HG03095 (cell line): Measurements from ENCODE around the gene ZNF2.

Source experiments
- ATAC-seq: cut with Tn5 transposase; IDR thresholded peaks from one replicate; pipeline ENCODE4 v1.9.1; 2021; ENCODE audit warnings: moderate library complexity; ENCODE audit not compliant: unreplicated experiment

ZNF2 gene

DNA sequence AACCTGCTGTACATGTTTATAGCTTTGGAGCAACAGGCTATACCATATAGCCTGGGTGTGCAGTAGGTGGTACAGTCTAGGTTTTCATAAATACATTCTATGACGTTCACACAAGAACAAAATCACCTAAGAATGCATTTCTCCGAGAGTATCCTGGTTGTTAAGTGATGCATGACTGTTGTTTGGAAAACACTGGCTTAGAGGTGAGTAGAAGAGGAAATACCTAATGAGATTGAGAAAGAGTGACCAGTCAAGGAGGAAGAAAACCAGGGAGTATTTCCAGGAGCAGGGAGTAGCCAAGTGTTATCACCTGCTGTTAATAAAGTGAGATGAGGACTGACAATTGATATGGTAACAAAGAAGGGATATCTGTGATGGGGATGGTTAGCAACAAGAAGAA is 38.8 kb downstream of the ZNF2 start:
- no peak for ATAC-seq

DNA sequence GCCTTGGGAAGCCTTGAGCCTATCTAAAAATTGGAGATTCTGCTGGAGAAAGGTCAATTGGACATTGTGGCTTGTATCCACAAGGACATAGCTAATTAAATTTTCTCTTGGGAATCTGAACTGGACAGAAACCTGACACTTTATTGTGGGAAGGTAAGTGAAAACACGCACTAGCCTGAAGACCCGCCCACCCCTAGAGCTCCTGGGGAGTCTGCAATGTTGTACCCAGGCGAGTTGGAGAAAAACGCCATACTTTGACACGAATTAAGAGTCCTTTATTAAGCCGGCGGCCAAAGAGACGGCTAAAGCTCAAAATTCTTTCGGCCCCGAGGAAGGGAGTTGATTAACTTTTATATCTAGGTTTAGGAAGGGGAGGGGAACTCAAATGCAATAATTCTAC is 40.5 kb downstream of the ZNF2 start:
- no peak for ATAC-seq

DNA sequence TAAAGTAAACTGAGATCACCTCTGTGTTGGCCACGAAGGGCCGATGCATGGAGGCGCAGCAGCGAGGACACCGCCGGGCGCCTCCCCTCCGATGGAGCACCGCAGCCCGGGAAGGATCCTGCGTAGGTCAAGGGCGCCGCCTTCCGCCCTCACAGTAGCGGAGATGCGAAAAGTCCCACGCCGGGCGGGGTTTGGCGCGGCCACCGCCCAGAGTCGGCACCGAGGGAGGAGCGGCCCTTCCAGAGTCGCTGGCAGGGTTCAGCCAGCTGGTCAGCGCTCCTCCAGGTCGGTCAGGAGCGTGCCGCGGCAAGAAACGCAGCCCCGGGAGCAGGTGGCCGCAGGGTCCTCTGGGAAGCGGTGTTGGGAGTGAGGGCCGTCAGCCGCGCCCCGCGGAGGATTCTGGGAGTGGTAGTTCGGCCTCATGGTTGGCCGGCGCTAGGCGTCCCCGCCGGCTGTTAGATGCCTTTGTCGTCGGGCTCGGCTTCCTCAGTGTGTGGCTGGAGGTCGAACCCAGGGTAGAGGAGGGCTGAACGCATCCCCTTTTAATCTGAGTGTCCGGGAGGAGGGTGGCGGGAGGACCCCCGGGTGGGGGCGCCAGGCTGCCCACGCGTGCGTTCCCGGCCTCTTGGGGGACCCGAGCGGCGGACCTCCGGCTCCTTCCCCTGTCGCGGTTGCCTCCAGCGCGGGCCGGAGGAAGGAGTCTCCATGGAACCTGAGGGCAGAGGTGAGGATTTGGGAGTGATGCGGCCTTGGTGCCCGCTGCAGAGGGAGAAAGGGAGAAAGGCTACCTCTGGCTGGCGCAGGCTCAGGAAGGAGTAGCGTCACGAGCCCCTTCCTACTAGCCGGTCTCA is 41.7 kb downstream of the ZNF2 start, which contains the start of gene ZNF892:
TSS of gene ZNF892 (plus strand) at position 411 of the 851 bp plus-strand sequence. CDS start at position 706, 295 bp downstream.
- ATAC-seq: peak; percentile 95

DNA sequence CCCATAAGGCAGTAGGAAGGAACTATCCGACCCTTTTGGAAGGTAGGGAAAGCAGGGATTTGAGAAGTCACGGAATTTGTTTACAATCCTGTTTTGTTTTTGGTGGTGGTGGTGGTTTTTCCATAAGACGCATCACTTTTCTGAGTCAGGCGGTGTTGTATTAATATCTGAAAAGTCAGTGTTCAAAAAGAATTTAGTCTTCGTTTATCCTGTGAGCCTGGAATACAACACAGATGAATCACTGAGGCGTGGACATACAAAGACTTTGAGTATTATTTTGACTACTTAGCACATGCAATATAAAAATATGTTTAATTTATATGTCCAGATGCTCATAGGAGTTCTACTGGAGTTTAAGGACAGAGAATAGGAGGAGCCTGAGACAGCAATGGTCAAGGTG is 42.5 kb downstream of the ZNF2 start:
- no peak for ATAC-seq

DNA sequence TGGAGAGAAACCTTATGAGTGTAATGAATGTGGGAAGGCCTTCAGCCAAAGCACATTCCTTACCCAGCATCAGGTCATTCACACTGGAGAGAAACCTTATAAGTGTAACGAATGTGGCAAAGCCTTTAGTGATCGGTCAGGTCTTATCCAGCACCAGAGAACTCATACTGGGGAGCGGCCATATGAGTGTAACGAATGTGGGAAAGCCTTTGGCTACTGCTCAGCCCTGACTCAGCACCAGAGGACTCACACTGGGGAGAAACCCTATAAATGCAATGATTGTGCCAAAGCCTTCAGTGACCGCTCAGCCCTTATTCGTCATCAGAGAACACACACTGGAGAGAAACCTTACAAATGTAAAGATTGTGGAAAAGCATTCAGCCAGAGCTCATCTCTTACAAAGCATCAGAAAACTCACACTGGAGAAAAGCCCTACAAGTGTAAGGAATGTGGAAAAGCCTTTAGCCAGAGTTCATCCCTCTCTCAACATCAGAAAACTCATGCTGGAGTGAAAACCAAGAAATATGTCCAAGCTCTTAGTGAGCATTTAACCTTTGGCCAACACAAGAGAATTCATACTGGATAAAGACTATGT is 49.5 kb downstream of the ZNF2 start:
- ATAC-seq: no peak

DNA sequence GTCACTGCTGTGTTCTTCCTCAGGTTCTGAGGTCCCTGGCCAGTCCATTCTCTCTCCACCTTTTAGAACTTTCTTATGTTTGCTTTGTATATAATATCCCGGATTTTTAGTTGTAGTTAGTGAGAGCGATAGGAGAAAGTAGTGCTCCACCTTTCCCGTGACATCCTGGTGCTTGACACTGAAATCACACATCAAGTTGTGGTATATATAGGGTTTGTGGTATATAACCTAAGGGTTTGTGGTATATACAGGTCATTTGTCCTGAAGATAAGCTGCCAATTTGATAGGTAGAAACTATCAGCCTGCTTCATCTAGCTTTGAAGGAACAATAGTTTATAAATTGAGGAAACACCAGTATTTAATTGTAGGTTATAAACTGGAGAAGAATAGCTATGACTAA is 54.8 kb downstream of the ZNF2 start:
- ATAC-seq: no peak

DNA sequence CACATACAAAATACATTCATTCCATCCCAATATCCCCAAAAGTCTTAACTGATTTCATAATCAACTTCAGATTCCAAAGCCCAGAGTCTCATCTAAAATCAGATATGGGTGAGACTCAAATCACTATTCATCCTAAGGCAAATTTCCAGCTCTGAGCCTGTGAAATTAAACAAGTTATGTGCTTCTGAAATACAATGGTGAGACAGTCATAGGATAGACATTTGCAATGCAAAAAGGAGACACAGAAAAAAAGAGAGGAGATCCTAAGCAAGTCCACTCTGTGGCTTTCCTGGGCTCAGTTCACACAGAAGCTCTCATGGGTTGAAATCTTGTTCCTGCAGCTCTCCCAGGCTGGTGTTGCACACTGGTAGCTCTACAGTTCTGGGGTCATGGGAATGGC is 60.0 kb downstream of the ZNF2 start:
- ATAC-seq: no peak

DNA sequence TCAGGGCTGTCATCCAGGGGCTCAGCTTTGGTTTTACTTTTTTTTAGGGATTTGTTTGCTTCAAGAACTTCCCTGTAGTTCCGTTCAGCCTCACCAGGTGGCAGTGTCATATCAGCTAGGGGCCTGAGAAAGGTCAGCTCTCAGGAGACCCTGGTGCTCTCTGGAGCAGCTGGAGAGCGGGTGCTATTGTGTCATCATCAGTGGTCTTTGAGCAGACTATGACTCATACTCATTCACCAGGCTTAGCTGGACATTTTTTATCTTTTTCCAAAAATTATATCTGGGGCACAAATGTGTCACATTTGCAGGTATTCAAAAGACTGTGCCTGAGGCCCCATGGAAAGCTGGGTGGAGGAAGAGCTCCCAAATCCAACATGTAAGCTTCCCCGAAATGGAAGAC is 66.1 kb downstream of the ZNF2 start:
- ATAC-seq: no peak

DNA sequence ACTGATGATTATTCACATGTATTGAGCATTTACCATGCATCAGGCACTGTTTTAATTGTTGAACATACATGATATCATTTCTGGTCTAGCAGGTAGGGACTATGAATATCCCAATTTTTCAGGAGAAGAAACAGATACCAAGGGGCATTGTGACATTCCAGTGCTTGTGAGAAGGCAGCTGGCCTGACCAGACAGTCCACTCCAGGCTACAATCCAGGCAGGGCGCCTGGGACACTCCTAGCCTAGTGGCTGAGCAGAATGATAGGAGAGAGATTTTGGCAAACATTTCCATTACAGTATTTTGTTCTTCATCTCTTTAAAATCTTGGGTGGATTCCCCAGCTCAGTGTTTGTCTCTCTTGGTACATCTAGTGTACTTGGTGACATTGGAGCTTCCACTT is 66.6 kb downstream of the ZNF2 start:
- no peak for ATAC-seq
